ENCODE data around the gene FAM107A.

The FAM107A gene

GRCh38 chr3:58524326-58524888 lies 52.8 kb downstream of the FAM107A start:
- no peak for DNase-seq (ENCODE audit: low spot score)
- TF ChIP-seq, protein P1, sequence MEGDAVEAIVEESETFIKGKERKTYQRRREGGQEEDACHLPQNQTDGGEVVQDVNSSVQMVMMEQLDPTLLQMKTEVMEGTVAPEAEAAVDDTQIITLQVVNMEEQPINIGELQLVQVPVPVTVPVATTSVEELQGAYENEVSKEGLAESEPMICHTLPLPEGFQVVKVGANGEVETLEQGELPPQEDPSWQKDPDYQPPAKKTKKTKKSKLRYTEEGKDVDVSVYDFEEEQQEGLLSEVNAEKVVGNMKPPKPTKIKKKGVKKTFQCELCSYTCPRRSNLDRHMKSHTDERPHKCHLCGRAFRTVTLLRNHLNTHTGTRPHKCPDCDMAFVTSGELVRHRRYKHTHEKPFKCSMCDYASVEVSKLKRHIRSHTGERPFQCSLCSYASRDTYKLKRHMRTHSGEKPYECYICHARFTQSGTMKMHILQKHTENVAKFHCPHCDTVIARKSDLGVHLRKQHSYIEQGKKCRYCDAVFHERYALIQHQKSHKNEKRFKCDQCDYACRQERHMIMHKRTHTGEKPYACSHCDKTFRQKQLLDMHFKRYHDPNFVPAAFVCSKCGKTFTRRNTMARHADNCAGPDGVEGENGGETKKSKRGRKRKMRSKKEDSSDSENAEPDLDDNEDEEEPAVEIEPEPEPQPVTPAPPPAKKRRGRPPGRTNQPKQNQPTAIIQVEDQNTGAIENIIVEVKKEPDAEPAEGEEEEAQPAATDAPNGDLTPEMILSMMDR (conservative IDR thresholded peaks at IDR 0.05; ENCODE audit: low read depth), result no peak
- H3K27ac ChIP-seq, result no peak overlapping the region
- CTCF ChIA-PET, result interaction anchor here (0.6 to 1.1 kb wide), 2 partner anchors 61 to 106 kb away, joined by 3 read pairs; no protein-coding TSS in a partner anchor
- POLR2A ChIA-PET (ENCODE audit: low non-redundant PET), result no interaction called here

GRCh38 chr3:58522759-58523425 lies 54.3 kb downstream of the FAM107A start:
- DNase-seq (ENCODE audit: low spot score), result no peak
- CTCF ChIA-PET, result no interaction called here
- TF ChIP-seq, protein P1 (conservative IDR thresholded peaks at IDR 0.05; ENCODE audit: low read depth), result no peak
- POLR2A ChIA-PET (ENCODE audit: low non-redundant PET), result no interaction called here
- no peak overlapping the region for H3K27ac ChIP-seq

GRCh38 chr3:58521917-58522631 lies 55.1 kb downstream of the FAM107A start:
- no peak overlapping the region for H3K27ac ChIP-seq
- POLR2A ChIA-PET (ENCODE audit: low non-redundant PET), result no interaction called here
- DNase-seq (ENCODE audit: low spot score), result no peak
- CTCF ChIA-PET, result no interaction called here
- TF ChIP-seq, protein P1 (conservative IDR thresholded peaks at IDR 0.05; ENCODE audit: low read depth), result no peak

DNA sequence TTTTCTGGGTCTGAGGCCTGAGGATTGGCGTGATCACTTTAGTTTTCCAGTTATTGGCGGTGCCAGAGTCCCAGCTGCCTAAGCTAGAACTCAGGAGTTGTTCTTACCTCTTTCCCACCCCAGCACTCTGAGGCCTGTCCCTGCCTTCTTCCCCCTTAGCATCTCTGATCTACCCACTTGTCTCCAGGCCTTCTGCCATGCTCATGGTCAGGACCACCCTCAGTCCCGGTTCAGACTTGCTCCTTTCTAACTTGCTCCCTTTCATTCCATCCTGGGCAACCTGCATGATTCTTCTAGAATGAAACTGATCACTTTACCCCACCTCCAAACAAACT lies 55.9 kb downstream of the FAM107A start:
- ChIA-PET POLR2A (ENCODE audit: low non-redundant PET) (no interaction called here), CTCF (no interaction called here)
- TF ChIP-seq, protein P1 (conservative IDR thresholded peaks at IDR 0.05; ENCODE audit: low read depth), result no peak
- no peak overlapping the region for H3K27ac ChIP-seq
- DNase-seq (ENCODE audit: low spot score), result no peak

GRCh38 chr3:58520403-58521335 lies 56.5 kb downstream of the FAM107A start:
- ChIA-PET CTCF (no interaction called here), POLR2A (ENCODE audit: low non-redundant PET) (no interaction called here)
- TF ChIP-seq, protein P1 (conservative IDR thresholded peaks at IDR 0.05; ENCODE audit: low read depth), result no peak
- H3K27ac ChIP-seq, result no peak overlapping the region
- DNase-seq (ENCODE audit: low spot score), result no peak

All from RWPE1 (cell line).